Fibroblast of lung (primary cell): ENCODE measurements around the gene SLC24A3.

Experiments used
- CTCF ChIP-seq, 2 donors: IDR thresholded peaks in 1 of 2; conservative IDR thresholded peaks in 1 of 2; 1 replicate in 1 of 2; 2 replicates in 1 of 2; pipeline ENCODE4 v1.5.1; 2011 to 2012; ENCODE audit warnings: low read length in 2 of 2, control low read depth in 1 of 2, inconsistent platforms in 1 of 2, low read depth in 1 of 2, mild to moderate bottlenecking in 1 of 2
- EZH2 ChIP-seq: IDR thresholded peaks from 2 replicates; pipeline ENCODE4 v1.5.1; 2012; ENCODE audit warnings: low read length, control low read depth, mild to moderate bottlenecking; ENCODE audit errors: missing control alignments

- TF ChIP-seq CTCF (conservative IDR thresholded peaks at IDR 0.05 in 1 of 2, IDR thresholded peaks at IDR 0.05 in 1 of 2; ENCODE audit: low read depth in 1 of 2, low read length in 2 of 2) = no peak
- TF ChIP-seq EZH2 = no peak
Observed at GRCh38 chr20:19387251-19387650, 174.8 kb downstream of the SLC24A3 start.
